Body of pancreas (tissue), 4 donors: ENCODE results near the gene PAPPA2.

Experiments
- CTCF ChIP-seq, 7 experiments: fragments of 450-650 bp in 4 of 7; fragments of 200-600 bp in 3 of 7; sonication (generic) in 3 of 7; IDR thresholded peaks; one replicate each; pipeline ENCODE4 v1.5.1; 2016 to 2019; ENCODE audit warnings: antibody characterized with exemption in 7 of 7
- POLR2A ChIP-seq, 3 donors: fragments of 450-650 bp; IDR thresholded peaks; one replicate each; pipeline ENCODE4 v1.6.1; 2016; ENCODE audit warnings: antibody characterized with exemption in 3 of 3, mild to moderate bottlenecking in 2 of 3

GRCh38 chr1:176879784-176880620 is 417.0 kb downstream of the PAPPA2 start:
- TF ChIP-seq CTCF (IDR thresholded peaks at IDR 0.05) (no peak), POLR2A (IDR thresholded peaks at IDR 0.05) (no peak)
